Measurements from ENCODE around the gene HTT. TPM values are rescaled to one million over a fixed set of nuclear protein-coding genes. Genes with fewer than 3 reads are reported as not detected.

The HTT gene
- polyA plus RNA-seq, 2 donors = 9.7 to 19.4 TPM

GRCh38 chr4:3174371-3175338 is 100.2 kb downstream of the HTT start:
- 77 to 84% methylated on average over 12 of the region's 12 CpGs for WGBS, 2 donors
- peaks cover 0 to 2% of the 10 kb centered on the region in 2 donors for H3K4me1 ChIP-seq (ENCODE audit: control insufficient read depth in 2 of 2, insufficient read depth in 2 of 2, low read length in 1 of 2)
- H3K4me3 ChIP-seq (ENCODE audit: low read depth in 1 of 2, low read length in 2 of 2) = no peak overlapping the region
- H3K27ac ChIP-seq (ENCODE audit: low read depth in 2 of 2, low read length in 1 of 2) = no peak overlapping the region
- H3K9me3 ChIP-seq (ENCODE audit: control insufficient read depth in 2 of 2, insufficient read depth in 1 of 2, low read depth in 1 of 2, low read length in 1 of 2) = no peaks in the 10 kb centered on the region
- H3K27me3 ChIP-seq (ENCODE audit: control insufficient read depth in 1 of 2, insufficient read depth in 2 of 2, low read length in 2 of 2) = no peaks in the 10 kb centered on the region
- H3K36me3 ChIP-seq (ENCODE audit: control insufficient read depth in 2 of 2, insufficient read depth in 2 of 2, low read length in 1 of 2) = peaks cover 13 to 27% of the 10 kb centered on the region in 2 donors

- Histone ChIP-seq H3K4me3 (ENCODE audit: low read depth in 1 of 2, low read length in 2 of 2) (no peak overlapping the region), H3K4me1 (ENCODE audit: control insufficient read depth in 2 of 2, insufficient read depth in 2 of 2, low read length in 1 of 2) (peaks cover 0 to 2% of the 10 kb centered on the region in 2 donors), H3K36me3 (ENCODE audit: control insufficient read depth in 2 of 2, insufficient read depth in 2 of 2, low read length in 1 of 2) (peaks cover 13 to 28% of the 10 kb centered on the region in 2 donors), H3K27ac (ENCODE audit: low read depth in 2 of 2, low read length in 1 of 2) (no peak overlapping the region), H3K27me3 (ENCODE audit: control insufficient read depth in 1 of 2, insufficient read depth in 2 of 2, low read length in 2 of 2) (no peaks in the 10 kb centered on the region), H3K9me3 (ENCODE audit: control insufficient read depth in 2 of 2, insufficient read depth in 1 of 2, low read depth in 1 of 2, low read length in 1 of 2) (no peaks in the 10 kb centered on the region)
- WGBS, 2 donors = 73 to 85% methylated on average over 11 of the region's 11 CpGs
Measured at GRCh38 chr4:3176367-3177229, 102.1 kb downstream of the HTT start.

GRCh38 chr4:3177426-3177825 is 102.9 kb downstream of the HTT start:
- Histone ChIP-seq H3K27me3 (ENCODE audit: control insufficient read depth in 1 of 2, insufficient read depth in 2 of 2, low read length in 2 of 2) (no peaks in the 10 kb centered on the region), H3K4me3 (ENCODE audit: low read depth in 1 of 2, low read length in 2 of 2) (no peak overlapping the region), H3K36me3 (ENCODE audit: control insufficient read depth in 2 of 2, insufficient read depth in 2 of 2, low read length in 1 of 2) (peaks cover 17 to 30% of the 10 kb centered on the region in 2 donors), H3K4me1 (ENCODE audit: control insufficient read depth in 2 of 2, insufficient read depth in 2 of 2, low read length in 1 of 2) (peaks cover 0 to 2% of the 10 kb centered on the region in 2 donors), H3K27ac (ENCODE audit: low read depth in 2 of 2, low read length in 1 of 2) (no peak overlapping the region), H3K9me3 (ENCODE audit: control insufficient read depth in 2 of 2, insufficient read depth in 1 of 2, low read depth in 1 of 2, low read length in 1 of 2) (no peaks in the 10 kb centered on the region)

GRCh38 chr4:3177905-3178304 is 103.4 kb downstream of the HTT start:
- H3K4me3 ChIP-seq (ENCODE audit: low read depth in 1 of 2, low read length in 2 of 2) = no peak overlapping the region
- H3K27ac ChIP-seq (ENCODE audit: low read depth in 2 of 2, low read length in 1 of 2) = no peak overlapping the region
- peaks cover 0 to 2% of the 10 kb centered on the region in 2 donors for H3K4me1 ChIP-seq (ENCODE audit: control insufficient read depth in 2 of 2, insufficient read depth in 2 of 2, low read length in 1 of 2)
- 93 to 95% methylated on average over 7 of the region's 7 CpGs for WGBS, 2 donors
- peaks cover 15 to 27% of the 10 kb centered on the region in 2 donors for H3K36me3 ChIP-seq (ENCODE audit: control insufficient read depth in 2 of 2, insufficient read depth in 2 of 2, low read length in 1 of 2)
- no peaks in the 10 kb centered on the region for H3K9me3 ChIP-seq (ENCODE audit: control insufficient read depth in 2 of 2, insufficient read depth in 1 of 2, low read depth in 1 of 2, low read length in 1 of 2)
- no peaks in the 10 kb centered on the region for H3K27me3 ChIP-seq (ENCODE audit: control insufficient read depth in 1 of 2, insufficient read depth in 2 of 2, low read length in 2 of 2)

GRCh38 chr4:3178351-3178750 is 103.9 kb downstream of the HTT start:
- Histone ChIP-seq H3K4me1 (ENCODE audit: control insufficient read depth in 2 of 2, insufficient read depth in 2 of 2, low read length in 1 of 2) (peaks cover 0 to 2% of the 10 kb centered on the region in 2 donors), H3K4me3 (ENCODE audit: low read depth in 1 of 2, low read length in 2 of 2) (no peak overlapping the region), H3K27ac (ENCODE audit: low read depth in 2 of 2, low read length in 1 of 2) (no peak overlapping the region), H3K36me3 (ENCODE audit: control insufficient read depth in 2 of 2, insufficient read depth in 2 of 2, low read length in 1 of 2) (peaks cover 14 to 26% of the 10 kb centered on the region in 2 donors), H3K9me3 (ENCODE audit: control insufficient read depth in 2 of 2, insufficient read depth in 1 of 2, low read depth in 1 of 2, low read length in 1 of 2) (no peaks in the 10 kb centered on the region), H3K27me3 (ENCODE audit: control insufficient read depth in 1 of 2, insufficient read depth in 2 of 2, low read length in 2 of 2) (no peaks in the 10 kb centered on the region)
- 71 to 89% methylated on average over 9 of the region's 9 CpGs for WGBS, 2 donors

GRCh38 chr4:3179126-3179706 is 104.7 kb downstream of the HTT start:
- H3K36me3 ChIP-seq (ENCODE audit: control insufficient read depth in 2 of 2, insufficient read depth in 2 of 2, low read length in 1 of 2) = peaks cover 14 to 25% of the 10 kb centered on the region in 2 donors
- no peak overlapping the region for H3K4me3 ChIP-seq (ENCODE audit: low read depth in 1 of 2, low read length in 2 of 2)
- WGBS, 2 donors = 67 to 79% methylated on average over 12 of the region's 12 CpGs
- no peaks in the 10 kb centered on the region for H3K27me3 ChIP-seq (ENCODE audit: control insufficient read depth in 1 of 2, insufficient read depth in 2 of 2, low read length in 2 of 2)
- peaks cover 0 to 2% of the 10 kb centered on the region in 2 donors for H3K4me1 ChIP-seq (ENCODE audit: control insufficient read depth in 2 of 2, insufficient read depth in 2 of 2, low read length in 1 of 2)
- H3K9me3 ChIP-seq (ENCODE audit: control insufficient read depth in 2 of 2, insufficient read depth in 1 of 2, low read depth in 1 of 2, low read length in 1 of 2) = no peaks in the 10 kb centered on the region
- no peak overlapping the region for H3K27ac ChIP-seq (ENCODE audit: low read depth in 2 of 2, low read length in 1 of 2)

GRCh38 chr4:3183008-3183407 is 108.5 kb downstream of the HTT start:
- H3K4me1 ChIP-seq (ENCODE audit: control insufficient read depth in 2 of 2, insufficient read depth in 2 of 2, low read length in 1 of 2) = peaks cover 0 to 2% of the 10 kb centered on the region in 2 donors
- WGBS, 2 donors = 83 to 94% methylated on average over 4 of the region's 4 CpGs
- no peak overlapping the region for H3K27ac ChIP-seq (ENCODE audit: low read depth in 2 of 2, low read length in 1 of 2)
- H3K27me3 ChIP-seq (ENCODE audit: control insufficient read depth in 1 of 2, insufficient read depth in 2 of 2, low read length in 2 of 2) = no peaks in the 10 kb centered on the region
- H3K4me3 ChIP-seq (ENCODE audit: low read depth in 1 of 2, low read length in 2 of 2) = no peak overlapping the region
- H3K9me3 ChIP-seq (ENCODE audit: control insufficient read depth in 2 of 2, insufficient read depth in 1 of 2, low read depth in 1 of 2, low read length in 1 of 2) = no peaks in the 10 kb centered on the region
- H3K36me3 ChIP-seq (ENCODE audit: control insufficient read depth in 2 of 2, insufficient read depth in 2 of 2, low read length in 1 of 2) = peaks cover 9 to 23% of the 10 kb centered on the region in 2 donors

GRCh38 chr4:3184725-3185124 is 110.2 kb downstream of the HTT start:
- H3K27ac ChIP-seq (ENCODE audit: low read depth in 2 of 2, low read length in 1 of 2) = no peak overlapping the region
- H3K9me3 ChIP-seq (ENCODE audit: control insufficient read depth in 2 of 2, insufficient read depth in 1 of 2, low read depth in 1 of 2, low read length in 1 of 2) = no peaks in the 10 kb centered on the region
- H3K4me3 ChIP-seq (ENCODE audit: low read depth in 1 of 2, low read length in 2 of 2) = no peak overlapping the region
- no peaks in the 10 kb centered on the region for H3K4me1 ChIP-seq (ENCODE audit: control insufficient read depth in 2 of 2, insufficient read depth in 2 of 2, low read length in 1 of 2)
- no peaks in the 10 kb centered on the region for H3K27me3 ChIP-seq (ENCODE audit: control insufficient read depth in 1 of 2, insufficient read depth in 2 of 2, low read length in 2 of 2)
- H3K36me3 ChIP-seq (ENCODE audit: control insufficient read depth in 2 of 2, insufficient read depth in 2 of 2, low read length in 1 of 2) = peaks cover 9 to 24% of the 10 kb centered on the region in 2 donors
- WGBS, 2 donors = 81 to 89% methylated on average over 4 of the region's 4 CpGs

GRCh38 chr4:3186609-3187008 is 112.1 kb downstream of the HTT start:
- H3K4me1 ChIP-seq (ENCODE audit: control insufficient read depth in 2 of 2, insufficient read depth in 2 of 2, low read length in 1 of 2) = no peaks in the 10 kb centered on the region
- whole genome bisulfite sequencing, 2 donors = 91 to 92% methylated on average over 11 of the region's 11 CpGs
- H3K4me3 ChIP-seq (ENCODE audit: low read depth in 1 of 2, low read length in 2 of 2) = no peak overlapping the region
- H3K27me3 ChIP-seq (ENCODE audit: control insufficient read depth in 1 of 2, insufficient read depth in 2 of 2, low read length in 2 of 2) = no peaks in the 10 kb centered on the region
- peaks cover 9 to 29% of the 10 kb centered on the region in 2 donors for H3K36me3 ChIP-seq (ENCODE audit: control insufficient read depth in 2 of 2, insufficient read depth in 2 of 2, low read length in 1 of 2)
- H3K9me3 ChIP-seq (ENCODE audit: control insufficient read depth in 2 of 2, insufficient read depth in 1 of 2, low read depth in 1 of 2, low read length in 1 of 2) = no peaks in the 10 kb centered on the region
- H3K27ac ChIP-seq (ENCODE audit: low read depth in 2 of 2, low read length in 1 of 2) = no peak overlapping the region
